ENCODE measurements around the gene PER2. TPM values are rescaled to one million over a fixed set of nuclear protein-coding genes. Genes with fewer than 3 reads are reported as not detected.

Gene PER2
- total and polyA plus RNA-seq, 9 of the 15 experiments (the other 6 are each of a cell fraction or from before 2014, with no cell fraction given), result 1.1 to 10.3 (median 2.9) TPM

DNA sequence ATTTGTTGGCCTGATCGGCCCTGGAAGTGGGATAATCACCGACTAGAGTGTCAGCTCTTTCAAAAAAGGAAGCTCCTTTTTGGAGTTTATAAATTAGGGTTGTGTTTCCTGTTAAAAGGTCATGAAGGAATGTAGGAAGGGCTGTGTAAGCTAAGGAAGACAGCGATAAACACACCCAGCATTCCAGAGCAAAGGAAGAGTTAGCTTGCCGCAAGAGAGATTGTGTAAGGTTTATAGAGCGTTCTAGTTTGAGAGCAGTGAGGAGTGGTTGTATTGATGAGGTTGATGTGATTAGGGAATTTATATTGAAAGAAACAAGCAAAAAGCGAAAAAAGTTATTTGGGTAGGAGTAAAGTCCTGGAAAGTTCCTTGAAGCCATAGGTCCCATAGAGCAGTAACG is 81.4 kb downstream of the PER2 start:
- Histone ChIP-seq H3K27ac (ENCODE audit: extremely low read depth, low read depth, low read length) (no peak overlapping the region), H4K20me1 (replicated peaks; ENCODE audit: control insufficient read depth, insufficient read depth, low read length) (0 out of 2 replicates have a peak, but pooled peaks cover 4% of the 10 kb centered on the region), H3K9me1 (ENCODE audit: control insufficient read depth, insufficient read depth, low read length) (no peaks in the 10 kb centered on the region), H2AFZ (ENCODE audit: low read depth, low read length) (no peak overlapping the region), H3K9me3 (replicated peaks; ENCODE audit: control insufficient read depth, insufficient read depth, low read depth, low read length) (peaks cover 3% of the 10 kb centered on the region; the same call in 1 of the 2 replicates), H3K4me2 (ENCODE audit: insufficient read depth, low read length) (no peak overlapping the region), H3K4me3 (no peak overlapping the region), H3K4me1 (replicated peaks in 1 of 2; ENCODE audit: control insufficient read depth in 2 of 2, insufficient read depth in 2 of 2, low read length in 2 of 2) (peaks cover 12% of the 10 kb centered on the region in 2 experiments; a peak in 4 of 5 replicates), H3K9ac (ENCODE audit: insufficient read depth in 1 of 2, low read depth in 2 of 2, low read length in 2 of 2) (no peak overlapping the region), H3K36me3 (ENCODE audit: control insufficient read depth, insufficient read depth, low read length) (no peaks in the 10 kb centered on the region), H3K79me2 (ENCODE audit: control insufficient read depth, insufficient read depth, low read length) (peaks cover 15% of the 10 kb centered on the region), H3K27me3 (ENCODE audit: control insufficient read depth in 2 of 2, insufficient read depth in 2 of 2, low read length in 2 of 2) (peaks cover 0 to 2% of the 10 kb centered on the region in 2 experiments; a peak in 1 of 5 replicates)
- WGBS (ENCODE audit: insufficient coverage, low coverage, missing lambda C conversion rate), result 47% methylated on average over 7 of the region's 7 CpGs
- in situ Hi-C loops (cut with MboI), result no loop called here
- intact Hi-C loops (cut with micrococcal nuclease), result no loop called here
- no TSS peak for BruUV-seq (replicated peaks)
- TF ChIP-seq ZNF408 (CRISPR knock-in tag; IDR thresholded peaks at IDR 0.05; ENCODE audit: low read depth) (no peak), HDAC6 (IDR thresholded peaks at IDR 0.05; ENCODE audit: low read depth, low read length) (no peak), BRD4 (IDR thresholded peaks at IDR 0.05) (no peak), NFE2 (IDR thresholded peaks at IDR 0.05; ENCODE audit: low read depth) (no peak), E2F4 (CRISPR knock-in tag; IDR thresholded peaks at IDR 0.05; ENCODE audit: low read depth) (no peak), NCOA1 (IDR thresholded peaks at IDR 0.05; ENCODE audit: low read depth) (no peak), TOE1 (IDR thresholded peaks at IDR 0.05; ENCODE audit: borderline replicate concordance) (no peak), TOE1 (CRISPR knock-in tag; IDR thresholded peaks at IDR 0.05; ENCODE audit: borderline replicate concordance, low read depth) (no peak), SRSF7 (optimal IDR thresholded peaks at IDR 0.05; ENCODE audit: low read depth, low read length) (no peak), SMAD2 (IDR thresholded peaks at IDR 0.05; ENCODE audit: low read depth, low read length) (no peak), ASH1L (IDR thresholded peaks at IDR 0.05; ENCODE audit: borderline replicate concordance, low read depth, partially characterized antibody) (no peak)
- TF ChIP-seq, protein P1, sequence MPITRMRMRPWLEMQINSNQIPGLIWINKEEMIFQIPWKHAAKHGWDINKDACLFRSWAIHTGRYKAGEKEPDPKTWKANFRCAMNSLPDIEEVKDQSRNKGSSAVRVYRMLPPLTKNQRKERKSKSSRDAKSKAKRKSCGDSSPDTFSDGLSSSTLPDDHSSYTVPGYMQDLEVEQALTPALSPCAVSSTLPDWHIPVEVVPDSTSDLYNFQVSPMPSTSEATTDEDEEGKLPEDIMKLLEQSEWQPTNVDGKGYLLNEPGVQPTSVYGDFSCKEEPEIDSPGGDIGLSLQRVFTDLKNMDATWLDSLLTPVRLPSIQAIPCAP (CRISPR knock-in tag; IDR thresholded peaks at IDR 0.05; ENCODE audit: borderline replicate concordance), result no peak
- TF ChIP-seq, protein P2, sequence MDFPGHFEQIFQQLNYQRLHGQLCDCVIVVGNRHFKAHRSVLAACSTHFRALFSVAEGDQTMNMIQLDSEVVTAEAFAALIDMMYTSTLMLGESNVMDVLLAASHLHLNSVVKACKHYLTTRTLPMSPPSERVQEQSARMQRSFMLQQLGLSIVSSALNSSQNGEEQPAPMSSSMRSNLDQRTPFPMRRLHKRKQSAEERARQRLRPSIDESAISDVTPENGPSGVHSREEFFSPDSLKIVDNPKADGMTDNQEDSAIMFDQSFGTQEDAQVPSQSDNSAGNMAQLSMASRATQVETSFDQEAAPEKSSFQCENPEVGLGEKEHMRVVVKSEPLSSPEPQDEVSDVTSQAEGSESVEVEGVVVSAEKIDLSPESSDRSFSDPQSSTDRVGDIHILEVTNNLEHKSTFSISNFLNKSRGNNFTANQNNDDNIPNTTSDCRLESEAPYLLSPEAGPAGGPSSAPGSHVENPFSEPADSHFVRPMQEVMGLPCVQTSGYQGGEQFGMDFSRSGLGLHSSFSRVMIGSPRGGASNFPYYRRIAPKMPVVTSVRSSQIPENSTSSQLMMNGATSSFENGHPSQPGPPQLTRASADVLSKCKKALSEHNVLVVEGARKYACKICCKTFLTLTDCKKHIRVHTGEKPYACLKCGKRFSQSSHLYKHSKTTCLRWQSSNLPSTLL (IDR thresholded peaks at IDR 0.05), result no peak
- ChIA-PET CTCF (ENCODE audit: low intra/inter-chr PET ratio) (no interaction called here), POLR2A (interaction anchor here (1.2 kb wide), 1 partner anchor 9 kb away, joined by 3 read pairs; no protein-coding TSS in a partner anchor)
- ATAC-seq (no peak), FAIRE-seq (no peak), DNase-seq (ENCODE audit: extremely low read depth in 1 of 4, low spot score in 3 of 4) (no peak)

Data from K562 (cell line).